Measurements from ENCODE around the gene KHK. TPM values are rescaled to one million over a fixed set of nuclear protein-coding genes. Genes with fewer than 3 reads are reported as not detected.

The KHK gene
- polyA plus RNA-seq, 1 of the 3 experiments (the other 2 are of a cell fraction): 10.3 TPM

DNA sequence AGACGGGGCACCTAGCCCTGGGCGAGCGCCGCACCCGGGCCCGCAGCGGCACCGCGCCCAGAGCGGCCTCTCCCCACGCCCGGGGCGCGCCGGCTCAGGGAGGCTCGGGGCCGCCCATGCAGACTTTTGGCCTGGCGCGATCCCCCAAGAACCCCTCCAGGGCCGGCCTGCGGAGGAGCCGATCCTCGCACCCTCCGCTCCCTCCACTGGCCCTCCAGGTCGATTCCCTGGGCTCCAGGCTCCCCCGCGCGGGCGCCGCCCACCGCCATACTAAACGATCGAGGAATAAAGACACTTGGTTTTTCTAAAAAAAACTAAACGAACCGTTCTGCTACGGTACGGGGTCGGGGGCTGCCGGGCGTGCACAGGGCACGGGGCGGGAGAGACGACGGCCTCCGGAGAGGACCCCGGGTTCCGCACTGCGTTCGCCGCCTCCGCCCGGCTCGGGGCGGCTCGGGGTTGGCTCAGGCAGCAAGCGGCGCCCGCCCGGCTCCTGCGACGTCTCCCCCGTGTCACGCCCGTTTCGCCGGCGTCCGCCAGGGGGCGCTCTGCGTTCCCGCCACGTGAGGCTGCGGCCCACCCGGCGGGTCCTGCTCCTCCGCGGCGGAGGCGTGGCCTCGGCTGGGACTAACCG is 365 bp upstream of the KHK start:
- H3K4me2 ChIP-seq: peak overlapping the region; percentile 89
- H3K4me1 ChIP-seq (ENCODE audit: control insufficient read depth in 1 of 2, insufficient read depth in 2 of 2, low read depth in 1 of 2, low read length in 1 of 2): peaks cover 9 to 46% of the 10 kb centered on the region in 2 experiments; a peak in 3 of 4 replicates
- no peaks in the 10 kb centered on the region for H3K9me2 ChIP-seq
- no peaks in the 10 kb centered on the region for H3K27me3 ChIP-seq (ENCODE audit: insufficient read depth)
- H3K79me2 ChIP-seq (ENCODE audit: insufficient read depth): peaks cover 6% of the 10 kb centered on the region
- H2AFZ ChIP-seq (ENCODE audit: low read depth): peak overlapping the region; percentile 74; the same call in 1 of the 2 replicates
- no peaks in the 10 kb centered on the region for H3K9me3 ChIP-seq
- DNase-seq: peak; percentile 100
- peak overlapping the region; percentile 65 to 75 for H3K4me3 ChIP-seq (ENCODE audit: low read depth in 2 of 2, low read length in 1 of 2)
- peaks cover 16% of the 10 kb centered on the region; the same call in 1 of the 2 replicates for H4K20me1 ChIP-seq (ENCODE audit: insufficient read depth)
- 2% methylated on average over 41 of the region's 81 CpGs for WGBS (ENCODE audit: low lambda C conversion rate)
- H3K27ac ChIP-seq (ENCODE audit: low read depth in 2 of 2, low read length in 1 of 2): peak overlapping the region; percentile 37 to 89; a peak in 3 of 4 replicates
- ChIA-PET POLR2A (interaction anchor here (0.7 to 6.7 kb wide), 13 partner anchors 8 to 196 kb away, joined by 3 to 63 read pairs (median 5); partner anchors contain the start of genes ABHD1, AGBL5, EMILIN1 and OST4), CTCF (interaction anchor here (0.7 to 14.6 kb wide), 31 partner anchors 9 to 283 kb away, joined by 3 to 227 read pairs (median 6); partner anchors contain the start of genes ABHD1, AGBL5, OST4 and TMEM214)
- peaks cover 8 to 38% of the 10 kb centered on the region in 2 experiments for H3K36me3 ChIP-seq (replicated peaks in 1 of 2; ENCODE audit: control insufficient read depth in 1 of 2, insufficient read depth in 2 of 2, low read length in 1 of 2)
- H3K9ac ChIP-seq: peak overlapping the region; percentile 61
- H3F3A ChIP-seq (replicated peaks; ENCODE audit: insufficient read depth): peaks cover 7% of the 10 kb centered on the region
- peak; percentile 76 for TF ChIP-seq SMC3 (IDR thresholded peaks at IDR 0.05; ENCODE audit: low read depth, low read length)
- TF ChIP-seq, protein P1, sequence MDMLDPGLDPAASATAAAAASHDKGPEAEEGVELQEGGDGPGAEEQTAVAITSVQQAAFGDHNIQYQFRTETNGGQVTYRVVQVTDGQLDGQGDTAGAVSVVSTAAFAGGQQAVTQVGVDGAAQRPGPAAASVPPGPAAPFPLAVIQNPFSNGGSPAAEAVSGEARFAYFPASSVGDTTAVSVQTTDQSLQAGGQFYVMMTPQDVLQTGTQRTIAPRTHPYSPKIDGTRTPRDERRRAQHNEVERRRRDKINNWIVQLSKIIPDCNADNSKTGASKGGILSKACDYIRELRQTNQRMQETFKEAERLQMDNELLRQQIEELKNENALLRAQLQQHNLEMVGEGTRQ (IDR thresholded peaks at IDR 0.05; ENCODE audit: borderline replicate concordance, low read depth, low read length): peak; percentile 59; the same call in 1 of the 2 replicates
- no peak for TF ChIP-seq GABPA (IDR thresholded peaks at IDR 0.05; ENCODE audit: low read depth)
- no peak for TF ChIP-seq RFX5 (IDR thresholded peaks at IDR 0.05; ENCODE audit: low read length)
- TF ChIP-seq, protein P2, sequence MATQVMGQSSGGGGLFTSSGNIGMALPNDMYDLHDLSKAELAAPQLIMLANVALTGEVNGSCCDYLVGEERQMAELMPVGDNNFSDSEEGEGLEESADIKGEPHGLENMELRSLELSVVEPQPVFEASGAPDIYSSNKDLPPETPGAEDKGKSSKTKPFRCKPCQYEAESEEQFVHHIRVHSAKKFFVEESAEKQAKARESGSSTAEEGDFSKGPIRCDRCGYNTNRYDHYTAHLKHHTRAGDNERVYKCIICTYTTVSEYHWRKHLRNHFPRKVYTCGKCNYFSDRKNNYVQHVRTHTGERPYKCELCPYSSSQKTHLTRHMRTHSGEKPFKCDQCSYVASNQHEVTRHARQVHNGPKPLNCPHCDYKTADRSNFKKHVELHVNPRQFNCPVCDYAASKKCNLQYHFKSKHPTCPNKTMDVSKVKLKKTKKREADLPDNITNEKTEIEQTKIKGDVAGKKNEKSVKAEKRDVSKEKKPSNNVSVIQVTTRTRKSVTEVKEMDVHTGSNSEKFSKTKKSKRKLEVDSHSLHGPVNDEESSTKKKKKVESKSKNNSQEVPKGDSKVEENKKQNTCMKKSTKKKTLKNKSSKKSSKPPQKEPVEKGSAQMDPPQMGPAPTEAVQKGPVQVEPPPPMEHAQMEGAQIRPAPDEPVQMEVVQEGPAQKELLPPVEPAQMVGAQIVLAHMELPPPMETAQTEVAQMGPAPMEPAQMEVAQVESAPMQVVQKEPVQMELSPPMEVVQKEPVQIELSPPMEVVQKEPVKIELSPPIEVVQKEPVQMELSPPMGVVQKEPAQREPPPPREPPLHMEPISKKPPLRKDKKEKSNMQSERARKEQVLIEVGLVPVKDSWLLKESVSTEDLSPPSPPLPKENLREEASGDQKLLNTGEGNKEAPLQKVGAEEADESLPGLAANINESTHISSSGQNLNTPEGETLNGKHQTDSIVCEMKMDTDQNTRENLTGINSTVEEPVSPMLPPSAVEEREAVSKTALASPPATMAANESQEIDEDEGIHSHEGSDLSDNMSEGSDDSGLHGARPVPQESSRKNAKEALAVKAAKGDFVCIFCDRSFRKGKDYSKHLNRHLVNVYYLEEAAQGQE (IDR thresholded peaks at IDR 0.05; ENCODE audit: low read depth, low read length): 0 out of 2 replicates have a peak, but pooled peaks have one; percentile 50
- TF ChIP-seq, protein P3, sequence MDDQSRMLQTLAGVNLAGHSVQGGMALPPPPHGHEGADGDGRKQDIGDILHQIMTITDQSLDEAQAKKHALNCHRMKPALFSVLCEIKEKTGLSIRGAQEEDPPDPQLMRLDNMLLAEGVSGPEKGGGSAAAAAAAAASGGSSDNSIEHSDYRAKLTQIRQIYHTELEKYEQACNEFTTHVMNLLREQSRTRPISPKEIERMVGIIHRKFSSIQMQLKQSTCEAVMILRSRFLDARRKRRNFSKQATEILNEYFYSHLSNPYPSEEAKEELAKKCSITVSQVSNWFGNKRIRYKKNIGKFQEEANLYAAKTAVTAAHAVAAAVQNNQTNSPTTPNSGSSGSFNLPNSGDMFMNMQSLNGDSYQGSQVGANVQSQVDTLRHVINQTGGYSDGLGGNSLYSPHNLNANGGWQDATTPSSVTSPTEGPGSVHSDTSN (IDR thresholded peaks at IDR 0.05): peak; percentile 67
- TF ChIP-seq YY1 (IDR thresholded peaks at IDR 0.05; ENCODE audit: low read depth): 0 out of 2 replicates have a peak, but pooled peaks have one; percentile 44
- TF ChIP-seq NFIC (IDR thresholded peaks at IDR 0.05; ENCODE audit: borderline replicate concordance): 0 out of 2 replicates have a peak, but pooled peaks have one; percentile 21
- no peak for TF ChIP-seq MEF2A (IDR thresholded peaks at IDR 0.05; ENCODE audit: borderline replicate concordance, low read depth)
- TF ChIP-seq FOSL2 (IDR thresholded peaks at IDR 0.05; ENCODE audit: borderline replicate concordance, low read depth): no peak
- TF ChIP-seq, protein P4, sequence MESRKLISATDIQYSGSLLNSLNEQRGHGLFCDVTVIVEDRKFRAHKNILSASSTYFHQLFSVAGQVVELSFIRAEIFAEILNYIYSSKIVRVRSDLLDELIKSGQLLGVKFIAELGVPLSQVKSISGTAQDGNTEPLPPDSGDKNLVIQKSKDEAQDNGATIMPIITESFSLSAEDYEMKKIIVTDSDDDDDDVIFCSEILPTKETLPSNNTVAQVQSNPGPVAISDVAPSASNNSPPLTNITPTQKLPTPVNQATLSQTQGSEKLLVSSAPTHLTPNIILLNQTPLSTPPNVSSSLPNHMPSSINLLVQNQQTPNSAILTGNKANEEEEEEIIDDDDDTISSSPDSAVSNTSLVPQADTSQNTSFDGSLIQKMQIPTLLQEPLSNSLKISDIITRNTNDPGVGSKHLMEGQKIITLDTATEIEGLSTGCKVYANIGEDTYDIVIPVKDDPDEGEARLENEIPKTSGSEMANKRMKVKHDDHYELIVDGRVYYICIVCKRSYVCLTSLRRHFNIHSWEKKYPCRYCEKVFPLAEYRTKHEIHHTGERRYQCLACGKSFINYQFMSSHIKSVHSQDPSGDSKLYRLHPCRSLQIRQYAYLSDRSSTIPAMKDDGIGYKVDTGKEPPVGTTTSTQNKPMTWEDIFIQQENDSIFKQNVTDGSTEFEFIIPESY (IDR thresholded peaks at IDR 0.05; ENCODE audit: borderline replicate concordance, low read depth): peak; percentile 76; the same call in 1 of the 2 replicates
- TF ChIP-seq RAD21 (IDR thresholded peaks at IDR 0.05; ENCODE audit: low read length): peak; percentile 52
- TF ChIP-seq TCF12 (IDR thresholded peaks at IDR 0.05): peak; percentile 48; the same call in 1 of the 2 replicates
- TF ChIP-seq CHD2 (IDR thresholded peaks at IDR 0.05; ENCODE audit: low read length, partially characterized antibody): peak; percentile 87
- TF ChIP-seq, protein P5, sequence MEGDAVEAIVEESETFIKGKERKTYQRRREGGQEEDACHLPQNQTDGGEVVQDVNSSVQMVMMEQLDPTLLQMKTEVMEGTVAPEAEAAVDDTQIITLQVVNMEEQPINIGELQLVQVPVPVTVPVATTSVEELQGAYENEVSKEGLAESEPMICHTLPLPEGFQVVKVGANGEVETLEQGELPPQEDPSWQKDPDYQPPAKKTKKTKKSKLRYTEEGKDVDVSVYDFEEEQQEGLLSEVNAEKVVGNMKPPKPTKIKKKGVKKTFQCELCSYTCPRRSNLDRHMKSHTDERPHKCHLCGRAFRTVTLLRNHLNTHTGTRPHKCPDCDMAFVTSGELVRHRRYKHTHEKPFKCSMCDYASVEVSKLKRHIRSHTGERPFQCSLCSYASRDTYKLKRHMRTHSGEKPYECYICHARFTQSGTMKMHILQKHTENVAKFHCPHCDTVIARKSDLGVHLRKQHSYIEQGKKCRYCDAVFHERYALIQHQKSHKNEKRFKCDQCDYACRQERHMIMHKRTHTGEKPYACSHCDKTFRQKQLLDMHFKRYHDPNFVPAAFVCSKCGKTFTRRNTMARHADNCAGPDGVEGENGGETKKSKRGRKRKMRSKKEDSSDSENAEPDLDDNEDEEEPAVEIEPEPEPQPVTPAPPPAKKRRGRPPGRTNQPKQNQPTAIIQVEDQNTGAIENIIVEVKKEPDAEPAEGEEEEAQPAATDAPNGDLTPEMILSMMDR (IDR thresholded peaks at IDR 0.05): peak; percentile 69
- TF ChIP-seq RCOR1 (IDR thresholded peaks at IDR 0.05; ENCODE audit: low read length): 0 out of 2 replicates have a peak, but pooled peaks have one; percentile 21
- 0 out of 2 replicates have a peak, but pooled peaks have one; percentile 42 for TF ChIP-seq FOXJ3 (CRISPR knock-in tag; IDR thresholded peaks at IDR 0.05)
- TF ChIP-seq TAF1 (IDR thresholded peaks at IDR 0.05; ENCODE audit: borderline replicate concordance, low read depth, low read length): peak; percentile 69; the same call in 1 of the 2 replicates
- no peak for TF ChIP-seq GATA2 (CRISPR knock-in tag; IDR thresholded peaks at IDR 0.05)
- peak in 1 of 2 experiments; percentile 42; a peak in 1 of 4 replicates for TF ChIP-seq EP300 (IDR thresholded peaks at IDR 0.05; ENCODE audit: borderline replicate concordance in 1 of 2, low read depth in 1 of 2, low read length in 1 of 2)
- TF ChIP-seq EZH2phosphoT487 (IDR thresholded peaks at IDR 0.05; ENCODE audit: borderline replicate concordance, low read depth): no peak

All from SK-N-SH (cell line).